OCI-LY3 (cell line): ENCODE measurements around the gene RAG2.

Experiments used
- CTCF ChIP-seq: fragments of 200-600, 300-600 bp; sonication (generic); IDR thresholded peaks from 2 replicates; pipeline ENCODE4 v1.5.1; 2014; ENCODE audit warnings: antibody characterized with exemption, low read length, low read depth
- EZH2phosphoT487 ChIP-seq: fragments of 200-600 bp; shearing (Covaris generic); IDR thresholded peaks from 2 replicates; pipeline ENCODE4 v1.6.1; 2018; ENCODE audit warnings: antibody characterized with exemption, mixed run types, low read depth

DNA sequence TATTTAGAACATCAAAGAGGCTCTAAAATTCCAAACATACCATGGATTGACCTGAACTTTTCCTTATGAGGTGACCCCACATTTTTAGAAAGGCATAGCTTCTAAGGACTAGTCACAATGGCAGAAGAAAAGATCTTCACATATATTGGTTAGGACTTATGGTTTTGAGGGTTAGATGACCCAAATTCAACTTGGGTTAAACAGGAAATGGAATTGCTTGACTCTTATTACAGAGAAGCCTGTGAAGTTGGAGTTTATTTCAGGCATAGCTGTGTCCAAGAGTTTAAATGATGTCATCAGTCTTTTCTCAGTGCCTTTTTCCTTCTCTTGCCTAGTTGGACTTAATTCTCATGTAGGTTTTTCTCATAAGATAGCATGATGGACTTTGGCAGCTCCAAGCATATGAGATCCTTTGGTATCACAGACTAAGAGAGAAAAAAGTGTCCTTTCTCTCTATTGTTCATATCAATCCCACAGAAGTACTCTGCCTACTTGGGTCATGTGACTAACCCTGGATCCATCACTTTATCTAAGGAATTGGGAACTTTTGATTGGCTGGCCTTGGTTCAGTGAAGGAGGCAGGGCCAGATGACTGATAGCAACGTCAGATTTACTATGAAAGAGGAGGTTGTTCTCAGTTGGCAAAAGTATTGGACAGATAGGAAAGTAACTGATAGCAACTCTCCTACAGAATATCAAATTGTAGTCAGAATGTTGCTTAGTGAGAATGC is 47.5 kb downstream of the RAG2 start:
- TF ChIP-seq CTCF (no peak), EZH2phosphoT487 (no peak)
